Parathyroid adenoma (tissue), 2 donors: Measurements from ENCODE around the gene C16orf96.

ENCODE experiments used
- H2AFZ ChIP-seq: fragments of 300-600 bp; sonication (generic); one replicate; pipeline ENCODE4 v1.7.0; 2017; ENCODE audit warnings: antibody characterized with exemption, mild to moderate bottlenecking
- H3K27ac ChIP-seq: fragments of 300-600 bp; sonication (generic); one replicate; pipeline ENCODE4 v1.7.0; 2017
- H3K27me3 ChIP-seq: fragments of 300-600 bp; sonication (generic); one replicate; pipeline ENCODE4 v1.7.0; 2017; ENCODE audit warnings: low read length; ENCODE audit not compliant: control insufficient read depth, insufficient read depth
- H3K36me3 ChIP-seq: fragments of 300-600 bp; sonication (generic); one replicate; pipeline ENCODE4 v1.7.0; 2017; ENCODE audit warnings: low read length; ENCODE audit not compliant: control insufficient read depth, insufficient read depth
- H3K4me1 ChIP-seq: fragments of 300-600 bp; sonication (generic); one replicate; pipeline ENCODE4 v1.7.0; 2017; ENCODE audit warnings: control low read depth
- H3K4me2 ChIP-seq: fragments of 300-600 bp; sonication (generic); one replicate; pipeline ENCODE4 v1.7.0; 2017; ENCODE audit warnings: low read length
- H3K4me3 ChIP-seq: fragments of 300-600 bp; sonication (generic); one replicate; pipeline ENCODE4 v1.7.0; 2017; ENCODE audit warnings: low read depth, low read length
- H3K79me2 ChIP-seq: fragments of 300-600 bp; sonication (generic); one replicate; pipeline ENCODE4 v1.7.0; 2017; ENCODE audit warnings: control low read depth
- H3K9ac ChIP-seq: fragments of 300-600 bp; sonication (generic); one replicate; pipeline ENCODE4 v1.7.0; 2017; ENCODE audit warnings: mild to moderate bottlenecking
- H3K9me3 ChIP-seq: fragments of 300-600 bp; sonication (generic); one replicate; pipeline ENCODE4 v1.7.0; 2017; ENCODE audit warnings: low read length; ENCODE audit not compliant: control insufficient read depth
- CTCF ChIP-seq: fragments of 300-600 bp; sonication (generic); IDR thresholded peaks from one replicate; pipeline ENCODE4 v1.7.0; 2017; ENCODE audit warnings: antibody characterized with exemption, mild to moderate bottlenecking
- donor health status: primary hyperparathyroidism.

Gene C16orf96

DNA sequence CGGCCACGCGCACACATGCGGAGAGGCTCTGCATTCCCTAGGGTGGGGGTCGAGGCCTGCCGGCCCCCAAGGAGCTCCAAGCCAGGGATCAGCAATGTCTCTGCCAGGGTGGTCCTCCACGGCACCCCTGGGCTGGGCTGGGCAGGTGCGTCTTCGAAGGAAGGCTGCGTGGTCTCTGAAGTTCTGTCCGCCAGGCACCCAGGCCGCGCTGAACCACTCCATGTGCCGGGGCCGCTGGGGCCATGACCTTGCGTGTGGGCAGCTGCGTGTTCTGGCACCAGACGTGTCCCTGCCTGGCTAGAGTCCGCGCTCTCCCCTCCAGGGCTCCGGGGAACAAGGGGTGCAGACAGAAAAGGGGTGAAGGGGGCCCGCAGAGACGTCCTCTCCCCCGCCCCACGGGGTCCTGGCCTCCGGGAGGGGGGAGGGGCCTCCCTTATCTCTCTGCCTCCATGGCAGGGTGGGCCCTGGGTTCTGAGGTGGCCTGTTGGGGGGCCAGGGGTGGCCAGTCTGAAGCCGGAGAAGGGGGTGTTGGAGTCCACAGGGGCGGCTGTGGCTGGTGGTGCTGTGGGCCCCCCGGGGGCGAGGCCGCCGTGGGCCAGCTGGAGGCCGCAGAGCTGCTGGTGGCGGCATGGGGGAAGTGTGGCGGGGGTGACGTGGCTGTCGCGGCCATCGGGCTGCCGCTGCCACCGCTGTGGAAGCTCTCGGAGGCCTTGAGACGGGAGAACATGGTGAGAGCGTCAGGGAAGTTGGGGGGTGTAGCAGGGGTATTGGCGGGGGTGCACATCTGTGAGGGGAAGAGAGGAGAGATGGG lies 53.3 kb downstream of the C16orf96 start:
- H3K36me3 ChIP-seq = no peaks in the 10 kb centered on the region
- H2AFZ ChIP-seq = no peak overlapping the region
- peaks cover 6% of the 10 kb centered on the region for H3K4me1 ChIP-seq
- no peak overlapping the region for H3K4me2 ChIP-seq
- H3K27me3 ChIP-seq = no peaks in the 10 kb centered on the region
- H3K9ac ChIP-seq = no peak overlapping the region
- no peak overlapping the region for H3K27ac ChIP-seq
- no peak for TF ChIP-seq CTCF
- H3K79me2 ChIP-seq = no peaks in the 10 kb centered on the region
- H3K9me3 ChIP-seq = no peaks in the 10 kb centered on the region
- H3K4me3 ChIP-seq = no peak overlapping the region

- H3K9me3 ChIP-seq = no peaks in the 10 kb centered on the region
- H3K9ac ChIP-seq = no peak overlapping the region
- H3K4me1 ChIP-seq = peaks cover 8% of the 10 kb centered on the region
- H3K79me2 ChIP-seq = peaks cover 5% of the 10 kb centered on the region
- no peak overlapping the region for H3K27ac ChIP-seq
- no peaks in the 10 kb centered on the region for H3K36me3 ChIP-seq
- no peak overlapping the region for H3K4me2 ChIP-seq
- no peak overlapping the region for H2AFZ ChIP-seq
- H3K27me3 ChIP-seq = no peaks in the 10 kb centered on the region
- TF ChIP-seq CTCF = no peak
- H3K4me3 ChIP-seq = no peak overlapping the region
These were observed 54.2 kb downstream of the C16orf96 start for GRCh38 chr16:4610011-4611005.

DNA sequence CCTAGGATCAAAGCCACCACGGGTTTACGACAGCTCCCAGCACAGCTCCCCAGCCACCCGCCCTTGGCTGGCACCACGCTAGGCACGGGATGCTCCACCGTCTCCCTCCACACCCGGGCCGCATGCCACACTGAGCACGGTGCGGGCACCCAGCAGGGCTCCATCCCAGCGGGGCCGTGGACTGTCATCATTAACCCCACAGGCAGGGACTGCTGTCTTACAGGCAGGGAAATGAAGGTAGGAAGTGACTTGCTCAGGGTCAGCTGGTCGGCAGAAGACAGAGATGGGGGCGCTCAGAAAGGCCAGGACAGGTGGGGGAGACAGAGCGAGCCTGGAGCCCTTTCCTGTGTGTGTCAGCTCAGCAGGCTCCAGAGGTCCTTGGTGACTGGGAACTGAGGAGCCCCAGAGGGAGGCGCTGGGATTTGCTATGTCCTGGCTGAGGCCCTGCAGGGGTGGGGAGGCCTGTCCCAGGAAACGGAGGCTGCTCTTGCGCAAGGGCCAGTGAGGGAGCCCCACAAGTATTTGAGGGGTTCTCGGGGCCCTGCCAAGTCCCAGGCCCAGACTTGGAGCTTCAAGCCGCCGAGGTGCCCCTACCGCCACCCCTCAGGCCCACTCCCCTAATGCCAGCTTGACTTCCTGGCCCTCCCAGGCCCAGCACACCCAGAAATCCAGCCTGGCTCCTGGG lies 55.3 kb downstream of the C16orf96 start:
- H3K79me2 ChIP-seq = peaks cover 5% of the 10 kb centered on the region
- H3K9ac ChIP-seq = no peak overlapping the region
- no peak overlapping the region for H2AFZ ChIP-seq
- H3K27me3 ChIP-seq = no peaks in the 10 kb centered on the region
- TF ChIP-seq CTCF = no peak
- H3K4me1 ChIP-seq = peaks cover 14% of the 10 kb centered on the region
- no peak overlapping the region for H3K4me3 ChIP-seq
- no peaks in the 10 kb centered on the region for H3K36me3 ChIP-seq
- no peak overlapping the region for H3K27ac ChIP-seq
- H3K9me3 ChIP-seq = no peaks in the 10 kb centered on the region
- H3K4me2 ChIP-seq = no peak overlapping the region

DNA sequence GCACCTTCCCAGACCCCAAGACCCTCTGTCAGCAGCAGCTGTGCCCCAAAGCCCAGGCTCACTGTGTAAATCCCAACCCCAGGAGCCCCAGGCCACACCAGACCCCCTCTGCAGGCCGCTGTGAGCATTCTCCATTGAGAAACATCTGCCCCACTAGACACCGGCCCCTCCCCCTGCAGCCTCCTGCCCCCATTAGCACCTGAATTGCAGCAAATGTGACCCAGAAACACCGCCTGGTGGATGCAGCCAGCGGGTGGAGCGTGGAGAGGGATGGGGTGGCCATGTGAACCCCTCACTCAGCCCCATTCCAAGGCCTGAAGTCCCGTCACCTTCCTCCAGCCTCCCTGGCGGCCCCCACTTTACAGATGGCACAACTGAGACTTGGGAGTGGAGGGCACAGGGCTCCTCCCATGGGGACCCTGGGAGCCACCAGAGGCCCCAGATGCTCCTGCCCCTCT lies 56.4 kb downstream of the C16orf96 start:
- Histone ChIP-seq H2AFZ (no peak overlapping the region), H3K27ac (no peak overlapping the region), H3K36me3 (no peaks in the 10 kb centered on the region), H3K79me2 (peaks cover 7% of the 10 kb centered on the region), H3K4me2 (peak overlapping the region; percentile 22), H3K4me3 (no peak overlapping the region), H3K4me1 (peaks cover 21% of the 10 kb centered on the region), H3K9me3 (no peaks in the 10 kb centered on the region), H3K27me3 (no peaks in the 10 kb centered on the region), H3K9ac (no peak overlapping the region)
- TF ChIP-seq CTCF = no peak
